HG03095 (cell line): Measurements from ENCODE around the gene CHCHD3.

Source experiments
- ATAC-seq: cut with Tn5 transposase; IDR thresholded peaks from one replicate; pipeline ENCODE4 v1.9.1; 2021; ENCODE audit warnings: moderate library complexity; ENCODE audit not compliant: unreplicated experiment

Gene CHCHD3

GRCh38 chr7:132871419-132871818, 210.5 kb downstream of the CHCHD3 start:
- ATAC-seq, result no peak

- ATAC-seq, result no peak
These were observed 212.6 kb downstream of the CHCHD3 start for GRCh38 chr7:132869166-132869861.

DNA sequence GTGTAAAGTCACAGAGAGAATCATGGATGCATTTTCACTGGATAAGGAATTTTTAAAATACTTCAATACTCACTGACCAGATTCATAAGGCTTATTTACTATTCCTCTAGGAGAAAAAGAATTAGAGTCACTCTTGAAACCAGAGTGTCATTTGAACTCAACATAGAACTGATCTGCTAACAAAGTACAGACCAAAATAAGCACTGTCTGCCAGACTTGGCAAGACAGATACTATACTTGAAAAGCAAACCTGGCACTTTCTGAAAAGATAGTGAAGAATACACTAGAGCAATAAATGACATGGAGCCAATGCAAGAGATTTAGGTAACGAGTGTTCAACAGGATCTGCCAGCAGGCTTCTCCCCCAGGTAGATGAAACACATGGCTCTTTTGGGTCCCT, 215.3 kb downstream of the CHCHD3 start:
- no peak for ATAC-seq

DNA sequence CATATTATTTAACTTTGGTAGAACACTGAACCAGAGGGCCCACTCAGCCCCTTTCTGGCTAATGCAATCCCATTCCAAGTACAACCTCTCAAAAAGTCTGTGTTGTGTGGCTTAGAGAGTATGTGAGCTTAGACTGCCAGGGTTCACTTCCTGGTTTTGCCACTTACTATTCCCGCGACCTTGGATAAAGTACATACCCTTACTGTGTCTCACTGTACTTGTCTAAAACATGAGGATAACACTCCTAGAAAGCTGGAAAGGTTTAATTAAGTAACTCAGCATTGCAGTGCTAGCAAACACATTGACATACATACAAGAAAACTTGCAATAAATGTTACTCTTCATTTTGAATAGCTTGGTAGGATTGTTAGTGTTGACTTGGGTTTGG, 215.8 kb downstream of the CHCHD3 start:
- ATAC-seq, result no peak

- ATAC-seq, result no peak
These were observed 216.3 kb downstream of the CHCHD3 start for GRCh38 chr7:132865366-132866143.

DNA sequence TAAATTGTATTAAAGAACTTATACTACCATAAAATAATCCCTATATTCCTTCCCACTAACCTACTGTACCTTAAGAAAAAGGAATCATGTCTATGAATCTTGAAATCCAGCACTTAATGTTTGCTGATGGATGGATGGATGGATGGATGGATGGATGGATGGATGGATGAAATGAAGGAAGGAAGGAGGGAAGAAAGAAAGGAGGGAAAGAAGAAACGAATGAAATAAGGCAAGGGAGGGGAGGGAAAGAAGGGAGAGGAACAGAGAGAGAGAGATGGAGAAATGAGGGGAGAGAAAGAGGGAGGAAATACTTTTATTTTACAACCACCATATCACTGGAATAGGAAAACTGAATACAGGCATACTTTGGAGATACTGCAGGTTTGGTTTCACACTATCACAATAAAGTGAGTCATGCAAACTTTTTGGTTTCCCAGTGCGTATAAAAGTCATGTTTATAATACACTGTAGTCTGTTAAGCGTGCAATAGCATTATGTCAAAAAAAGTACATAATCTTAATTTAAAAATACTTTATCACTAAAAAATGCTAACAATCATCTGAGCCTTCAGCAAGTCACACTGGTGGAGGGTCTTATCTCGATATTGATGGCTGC, 219.8 kb downstream of the CHCHD3 start:
- ATAC-seq, result no peak

DNA sequence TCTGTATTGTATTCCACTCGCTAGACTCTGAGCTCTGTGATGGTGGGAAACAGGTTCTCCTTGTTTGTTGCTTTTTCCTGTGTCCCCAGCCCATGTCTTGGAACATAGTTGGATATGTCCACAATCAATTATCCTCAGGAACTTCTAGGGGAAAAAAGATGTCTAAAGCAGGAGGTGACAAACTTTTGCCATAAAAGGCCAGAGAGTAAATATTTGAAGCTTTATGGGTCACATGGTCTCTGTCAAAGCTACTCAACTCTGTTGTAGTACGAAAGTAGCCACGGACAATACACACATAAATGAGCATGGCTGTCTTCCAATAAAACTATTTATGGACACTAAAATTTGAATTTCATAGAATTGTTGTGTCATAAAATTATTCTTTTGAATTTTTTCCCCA, 220.5 kb downstream of the CHCHD3 start:
- no peak for ATAC-seq

DNA sequence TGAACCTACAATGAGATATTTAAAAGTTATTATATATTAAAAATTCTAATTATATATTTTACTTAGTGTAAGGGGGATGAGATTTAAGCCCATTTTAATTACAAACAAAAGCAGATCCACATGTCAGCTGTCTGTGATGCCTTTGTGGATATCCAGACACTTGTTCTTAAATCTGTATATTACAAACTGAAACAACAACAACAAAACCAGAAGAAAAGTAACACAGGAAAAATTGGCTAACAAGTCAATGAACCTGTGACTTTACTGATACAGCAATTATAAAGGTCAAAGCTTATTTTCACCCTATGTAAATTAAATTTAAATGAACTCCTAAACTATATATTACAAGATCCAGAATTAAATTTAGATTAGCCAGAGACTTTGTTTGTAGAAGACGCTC, 222.7 kb downstream of the CHCHD3 start:
- ATAC-seq, result no peak

DNA sequence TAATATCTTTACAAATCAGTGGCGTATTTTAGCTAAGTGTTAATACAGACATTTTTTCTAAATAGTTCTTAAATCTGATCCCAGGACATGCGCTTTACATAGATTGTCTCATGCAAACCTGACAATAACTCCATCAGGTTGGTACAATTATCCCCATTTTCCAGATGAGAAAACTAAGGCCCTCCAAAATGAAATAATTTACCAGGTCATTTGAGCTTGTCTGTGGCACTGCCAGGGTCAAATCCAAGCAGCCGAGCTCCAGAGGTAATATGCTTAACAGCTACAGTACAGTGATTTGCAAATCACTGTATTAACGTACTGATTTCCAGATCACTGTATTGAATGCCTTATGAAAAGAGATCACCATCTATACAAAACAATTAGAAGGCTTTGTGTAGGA, 223.1 kb downstream of the CHCHD3 start:
- no peak for ATAC-seq

- no peak for ATAC-seq
These were observed 223.6 kb downstream of the CHCHD3 start for GRCh38 chr7:132858251-132858650.

DNA sequence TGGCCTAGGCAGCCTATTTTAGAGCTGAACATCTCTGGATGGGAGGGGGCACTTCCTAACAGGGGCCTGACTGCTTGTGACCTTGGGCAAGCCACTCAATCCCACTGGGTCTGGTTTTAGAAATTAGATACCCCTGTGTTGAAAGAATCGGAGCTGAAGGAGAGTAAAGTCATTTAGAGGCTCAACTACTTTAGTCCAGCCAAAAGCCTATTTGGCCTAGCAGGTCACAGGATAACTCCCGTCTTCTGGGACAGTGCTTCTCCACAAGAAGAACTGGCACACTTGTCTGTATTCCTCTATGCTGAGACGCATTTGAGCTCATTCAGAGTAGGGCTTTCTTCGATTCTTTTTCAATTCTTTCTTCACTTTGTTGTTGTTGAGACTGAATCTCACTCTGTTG, 224.2 kb downstream of the CHCHD3 start:
- no peak for ATAC-seq

DNA sequence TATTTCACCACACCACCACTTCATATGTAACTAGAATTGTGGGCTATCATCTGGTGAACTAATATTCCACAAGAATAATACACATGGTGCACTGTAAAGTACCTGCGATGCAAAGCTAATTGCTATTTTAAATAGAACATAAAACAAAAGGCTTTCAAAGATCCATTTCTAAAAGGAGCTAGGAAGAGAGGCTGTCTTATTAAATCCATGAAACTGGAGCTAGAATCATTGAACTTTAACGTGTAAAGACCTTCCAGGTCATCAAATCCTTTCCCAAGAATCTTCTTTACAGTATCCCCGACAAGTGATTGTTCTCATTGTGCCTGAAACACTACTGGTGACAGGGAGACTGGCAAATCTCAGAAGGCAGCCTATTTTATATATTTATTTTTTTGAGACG, 224.9 kb downstream of the CHCHD3 start:
- ATAC-seq, result no peak

DNA sequence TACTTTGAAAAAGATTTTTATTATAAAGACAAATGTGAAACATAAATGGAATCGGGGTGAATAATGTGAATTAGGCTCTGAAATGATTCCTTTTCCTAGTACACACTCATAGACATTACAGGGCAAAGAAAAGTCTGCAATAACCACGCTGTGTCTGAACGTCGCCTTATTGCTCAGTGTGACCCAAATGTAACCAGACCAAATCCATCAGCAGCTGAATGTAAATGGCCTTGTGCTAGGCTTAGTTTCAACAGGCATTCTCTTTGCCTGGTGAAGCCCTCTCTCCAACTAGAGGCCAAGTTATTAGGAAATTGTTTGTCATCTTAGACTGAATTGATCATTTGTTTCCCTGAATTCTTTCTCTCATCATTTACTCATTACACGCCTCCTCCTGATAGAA, 225.5 kb downstream of the CHCHD3 start:
- ATAC-seq, result no peak

DNA sequence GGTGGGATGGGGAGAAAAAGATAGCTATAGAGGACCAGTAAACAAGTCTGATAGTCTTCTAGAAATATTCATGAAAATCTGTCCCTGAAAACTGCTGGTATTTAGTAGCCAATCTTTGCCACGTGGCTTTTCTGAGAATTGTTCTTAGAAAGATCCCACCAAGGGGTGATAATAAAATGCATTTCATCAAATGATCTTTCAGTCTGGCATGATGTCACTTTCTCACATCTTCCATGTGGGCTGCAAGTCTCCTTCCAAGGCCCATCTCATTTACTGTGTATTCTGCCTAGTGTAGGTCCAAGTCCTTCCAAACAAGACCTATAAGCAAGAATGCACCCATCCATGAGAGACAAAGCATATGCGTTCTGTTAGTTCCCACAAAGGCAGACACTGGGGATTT, 226.0 kb downstream of the CHCHD3 start:
- no peak for ATAC-seq

DNA sequence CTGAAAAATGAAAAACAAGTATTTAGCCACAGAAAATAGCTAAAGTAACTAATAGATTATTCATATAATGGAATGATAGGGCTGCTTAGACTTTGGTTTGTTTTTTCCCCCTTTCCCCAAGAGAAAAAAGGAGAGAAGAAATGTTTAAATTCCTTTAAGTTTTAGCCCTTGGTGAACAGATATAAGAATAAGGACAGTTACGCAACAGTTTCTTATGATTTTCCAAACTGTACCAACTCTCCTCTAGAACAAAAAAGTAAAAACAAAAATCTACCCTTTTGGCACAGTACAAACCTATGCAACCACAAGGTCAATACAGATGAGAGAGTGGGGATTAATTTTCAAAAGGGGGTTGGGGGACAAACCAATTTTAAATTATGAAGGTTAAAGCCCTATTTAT, 227.7 kb downstream of the CHCHD3 start:
- ATAC-seq, result no peak

DNA sequence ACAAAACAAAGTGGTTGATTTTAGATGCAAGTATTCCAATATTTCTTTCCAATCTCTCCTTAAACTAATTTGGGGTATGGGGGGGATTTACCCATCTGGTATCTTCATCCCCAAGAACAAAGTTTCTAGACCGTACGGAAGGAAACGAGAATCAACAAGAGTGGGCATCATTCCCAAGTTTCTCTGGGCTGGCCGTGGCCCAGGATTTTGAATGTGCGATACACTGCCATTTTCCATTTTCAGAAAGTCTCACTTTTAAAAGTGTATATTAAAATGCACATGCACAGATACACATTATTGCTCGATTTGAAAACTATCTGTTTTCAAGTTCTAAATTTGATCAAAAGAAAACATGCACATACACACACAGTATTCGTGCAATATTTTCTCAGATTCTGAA, 234.5 kb downstream of the CHCHD3 start:
- no peak for ATAC-seq

DNA sequence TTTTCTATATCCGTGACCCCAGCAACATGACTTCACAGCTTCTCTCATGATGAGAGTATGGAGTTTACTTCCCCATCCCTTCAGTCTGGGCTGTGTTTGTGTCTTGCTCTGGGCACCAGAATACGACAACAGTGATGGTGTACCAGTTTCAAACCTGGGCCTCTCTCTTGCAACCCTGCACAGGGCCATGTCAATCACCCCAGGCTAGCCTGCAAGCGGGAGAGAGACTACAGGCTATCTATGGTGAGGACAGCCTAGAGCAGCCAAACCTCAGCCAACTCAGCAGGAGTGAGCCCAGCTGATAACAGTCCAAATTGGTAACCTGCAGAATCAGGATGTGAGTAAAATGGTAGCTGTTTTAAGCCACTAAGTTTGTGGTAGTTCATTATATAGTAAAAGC, 235.8 kb downstream of the CHCHD3 start:
- ATAC-seq, result no peak

DNA sequence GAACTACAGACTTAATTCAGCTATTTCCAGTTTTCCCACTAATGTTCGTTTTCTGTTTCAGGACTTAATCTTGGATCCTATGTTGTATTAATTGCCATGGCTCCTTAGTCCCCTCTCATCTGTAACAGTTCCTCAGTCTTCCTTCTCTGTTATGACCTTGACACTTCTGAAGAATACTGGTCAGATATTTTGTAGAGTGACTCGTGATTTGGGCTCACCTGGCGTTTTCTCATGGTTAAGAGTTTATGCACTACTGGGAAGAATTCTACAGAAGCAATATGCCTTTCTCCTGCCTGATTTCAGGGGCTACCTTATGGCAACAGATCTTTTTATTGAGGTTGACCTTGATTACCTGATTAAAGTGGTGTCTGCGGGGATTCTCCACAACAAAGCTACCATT, 239.4 kb downstream of the CHCHD3 start:
- no peak for ATAC-seq

DNA sequence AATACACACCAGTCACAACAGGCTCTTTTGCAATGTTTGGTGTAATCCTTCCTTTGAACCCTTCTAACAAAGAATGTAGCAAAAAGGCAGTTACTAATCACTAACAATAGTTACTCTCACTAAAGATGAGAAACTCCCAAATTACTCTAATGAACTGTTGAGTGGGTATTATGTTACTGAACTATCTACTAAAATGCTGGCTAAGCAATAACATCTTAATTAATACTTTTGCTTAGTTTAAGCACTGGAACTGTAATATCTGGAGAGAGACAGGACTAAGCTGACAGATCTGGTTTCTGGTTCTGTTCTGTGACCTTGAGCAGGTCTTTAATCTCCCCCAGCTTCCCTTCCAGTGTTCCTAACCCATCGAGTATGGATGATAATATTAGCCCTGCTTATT, 241.7 kb downstream of the CHCHD3 start:
- no peak for ATAC-seq

GRCh38 chr7:132838313-132838712, 243.6 kb downstream of the CHCHD3 start:
- ATAC-seq, result no peak

DNA sequence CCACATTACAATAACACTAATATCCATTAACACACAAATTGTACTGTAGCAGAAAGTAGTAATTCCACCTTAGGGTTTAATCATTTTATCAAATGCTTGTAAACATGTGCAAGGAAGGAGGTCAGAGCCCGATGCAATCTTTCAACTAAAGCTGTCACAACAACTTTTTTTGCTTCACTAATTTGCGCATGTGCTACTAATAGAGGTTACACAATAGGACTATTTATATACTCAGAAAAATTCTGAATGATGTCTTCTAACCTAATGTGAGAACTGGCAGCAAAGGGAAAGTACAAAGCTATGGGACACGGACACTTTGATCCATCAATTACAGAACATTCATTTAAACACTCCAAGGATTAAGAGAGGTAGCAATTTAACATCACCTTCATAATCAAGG, 244.4 kb downstream of the CHCHD3 start:
- no peak for ATAC-seq

DNA sequence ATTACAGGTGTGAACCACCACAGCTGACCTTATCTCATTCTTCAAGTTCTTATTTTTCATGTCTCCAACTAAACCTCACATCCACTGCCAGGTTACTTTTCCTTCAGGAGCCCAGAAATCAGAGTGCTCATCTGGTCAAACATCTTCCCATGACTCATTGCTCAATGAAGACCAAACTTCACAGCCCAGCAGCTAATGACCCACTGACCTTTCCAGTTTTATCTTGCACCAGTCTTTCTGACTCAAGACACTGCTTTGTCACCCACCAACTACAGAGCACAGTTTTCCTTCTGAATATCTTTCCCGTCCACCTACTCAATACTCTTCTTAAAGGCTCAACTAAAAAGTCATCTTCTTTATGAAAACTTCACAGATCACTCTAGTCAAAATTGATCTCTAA, 245.1 kb downstream of the CHCHD3 start:
- ATAC-seq, result no peak
